Parathyroid adenoma (tissue), 2 donors: ENCODE measurements around the gene MYOG.

ENCODE experiments used
- H2AFZ ChIP-seq: fragments of 300-600 bp; sonication (generic); one replicate; pipeline ENCODE4 v1.7.0; 2017; ENCODE audit warnings: antibody characterized with exemption, mild to moderate bottlenecking
- H3K27ac ChIP-seq: fragments of 300-600 bp; sonication (generic); one replicate; pipeline ENCODE4 v1.7.0; 2017
- H3K27me3 ChIP-seq: fragments of 300-600 bp; sonication (generic); one replicate; pipeline ENCODE4 v1.7.0; 2017; ENCODE audit warnings: low read length; ENCODE audit not compliant: control insufficient read depth, insufficient read depth
- H3K36me3 ChIP-seq: fragments of 300-600 bp; sonication (generic); one replicate; pipeline ENCODE4 v1.7.0; 2017; ENCODE audit warnings: low read length; ENCODE audit not compliant: control insufficient read depth, insufficient read depth
- H3K4me1 ChIP-seq: fragments of 300-600 bp; sonication (generic); one replicate; pipeline ENCODE4 v1.7.0; 2017; ENCODE audit warnings: control low read depth
- H3K4me2 ChIP-seq: fragments of 300-600 bp; sonication (generic); one replicate; pipeline ENCODE4 v1.7.0; 2017; ENCODE audit warnings: low read length
- H3K4me3 ChIP-seq: fragments of 300-600 bp; sonication (generic); one replicate; pipeline ENCODE4 v1.7.0; 2017; ENCODE audit warnings: low read depth, low read length
- H3K79me2 ChIP-seq: fragments of 300-600 bp; sonication (generic); one replicate; pipeline ENCODE4 v1.7.0; 2017; ENCODE audit warnings: control low read depth
- H3K9ac ChIP-seq: fragments of 300-600 bp; sonication (generic); one replicate; pipeline ENCODE4 v1.7.0; 2017; ENCODE audit warnings: mild to moderate bottlenecking
- H3K9me3 ChIP-seq: fragments of 300-600 bp; sonication (generic); one replicate; pipeline ENCODE4 v1.7.0; 2017; ENCODE audit warnings: low read length; ENCODE audit not compliant: control insufficient read depth
- CTCF ChIP-seq: fragments of 300-600 bp; sonication (generic); IDR thresholded peaks from one replicate; pipeline ENCODE4 v1.7.0; 2017; ENCODE audit warnings: antibody characterized with exemption, mild to moderate bottlenecking
- donor health status: primary hyperparathyroidism.

Gene MYOG

GRCh38 chr1:203082231-203082505 lies 3.6 kb downstream of the MYOG start:
- TF ChIP-seq CTCF = no peak
- H3K36me3 ChIP-seq = no peaks in the 10 kb centered on the region
- H3K27me3 ChIP-seq = no peaks in the 10 kb centered on the region
- H3K4me3 ChIP-seq = no peak overlapping the region
- no peak overlapping the region for H3K9ac ChIP-seq
- H3K4me1 ChIP-seq = no peaks in the 10 kb centered on the region
- no peak overlapping the region for H2AFZ ChIP-seq
- no peaks in the 10 kb centered on the region for H3K79me2 ChIP-seq
- no peaks in the 10 kb centered on the region for H3K9me3 ChIP-seq
- H3K4me2 ChIP-seq = no peak overlapping the region
- H3K27ac ChIP-seq = no peak overlapping the region

GRCh38 chr1:203081465-203082230 lies 4.2 kb downstream of the MYOG start:
- Histone ChIP-seq H3K9ac (no peak overlapping the region), H3K79me2 (no peaks in the 10 kb centered on the region), H3K9me3 (no peaks in the 10 kb centered on the region), H2AFZ (no peak overlapping the region), H3K27ac (no peak overlapping the region), H3K36me3 (no peaks in the 10 kb centered on the region), H3K4me2 (no peak overlapping the region), H3K4me3 (no peak overlapping the region), H3K4me1 (no peaks in the 10 kb centered on the region), H3K27me3 (no peaks in the 10 kb centered on the region)
- no peak for TF ChIP-seq CTCF

GRCh38 chr1:203080456-203080855 lies 5.4 kb downstream of the MYOG start:
- H3K27me3 ChIP-seq = no peaks in the 10 kb centered on the region
- no peak for TF ChIP-seq CTCF

GRCh38 chr1:203078478-203078877 lies 7.3 kb downstream of the MYOG start:
- no peaks in the 10 kb centered on the region for H3K79me2 ChIP-seq
- no peaks in the 10 kb centered on the region for H3K36me3 ChIP-seq
- TF ChIP-seq CTCF = no peak
- H3K9me3 ChIP-seq = no peaks in the 10 kb centered on the region
- H3K4me3 ChIP-seq = no peak overlapping the region
- H3K4me2 ChIP-seq = no peak overlapping the region
- no peaks in the 10 kb centered on the region for H3K4me1 ChIP-seq
- no peaks in the 10 kb centered on the region for H3K27me3 ChIP-seq
- no peak overlapping the region for H3K9ac ChIP-seq
- no peak overlapping the region for H2AFZ ChIP-seq
- H3K27ac ChIP-seq = no peak overlapping the region

More at GRCh38 chr1:203080456-203080855, 5.4 kb downstream of the MYOG start:
- Histone ChIP-seq H3K79me2 (no peaks in the 10 kb centered on the region), H3K9ac (no peak overlapping the region), H3K9me3 (no peaks in the 10 kb centered on the region), H3K4me1 (no peaks in the 10 kb centered on the region), H2AFZ (no peak overlapping the region), H3K36me3 (no peaks in the 10 kb centered on the region), H3K4me3 (no peak overlapping the region), H3K4me2 (no peak overlapping the region), H3K27ac (no peak overlapping the region)

- no peak overlapping the region for H3K4me3 ChIP-seq
- no peaks in the 10 kb centered on the region for H3K36me3 ChIP-seq
- no peak overlapping the region for H3K27ac ChIP-seq
- no peaks in the 10 kb centered on the region for H3K27me3 ChIP-seq
- H3K4me1 ChIP-seq = no peaks in the 10 kb centered on the region
- TF ChIP-seq CTCF = no peak
- H3K79me2 ChIP-seq = no peaks in the 10 kb centered on the region
- H2AFZ ChIP-seq = no peak overlapping the region
- H3K4me2 ChIP-seq = no peak overlapping the region
- no peaks in the 10 kb centered on the region for H3K9me3 ChIP-seq
- no peak overlapping the region for H3K9ac ChIP-seq
These were observed 7.9 kb downstream of the MYOG start for GRCh38 chr1:203077956-203078355.
